SW 1271 (cell line): Measurements from ENCODE around the gene ZFHX2.
A peak's percentile ranks its signal among the peaks of the same experiment; 100 is the strongest.
"Not testable (repeated sequence)": the region's sequence is repeated elsewhere in the genome, so short reads cannot be mapped to it uniquely, and the experiment has no call there.

ENCODE experiments used
- DNase-seq, 2 experiments: peaks; one replicate each; lab custom pipeline; 2025; lab: John Stamatoyannopoulos, UW

ZFHX2 gene

DNA sequence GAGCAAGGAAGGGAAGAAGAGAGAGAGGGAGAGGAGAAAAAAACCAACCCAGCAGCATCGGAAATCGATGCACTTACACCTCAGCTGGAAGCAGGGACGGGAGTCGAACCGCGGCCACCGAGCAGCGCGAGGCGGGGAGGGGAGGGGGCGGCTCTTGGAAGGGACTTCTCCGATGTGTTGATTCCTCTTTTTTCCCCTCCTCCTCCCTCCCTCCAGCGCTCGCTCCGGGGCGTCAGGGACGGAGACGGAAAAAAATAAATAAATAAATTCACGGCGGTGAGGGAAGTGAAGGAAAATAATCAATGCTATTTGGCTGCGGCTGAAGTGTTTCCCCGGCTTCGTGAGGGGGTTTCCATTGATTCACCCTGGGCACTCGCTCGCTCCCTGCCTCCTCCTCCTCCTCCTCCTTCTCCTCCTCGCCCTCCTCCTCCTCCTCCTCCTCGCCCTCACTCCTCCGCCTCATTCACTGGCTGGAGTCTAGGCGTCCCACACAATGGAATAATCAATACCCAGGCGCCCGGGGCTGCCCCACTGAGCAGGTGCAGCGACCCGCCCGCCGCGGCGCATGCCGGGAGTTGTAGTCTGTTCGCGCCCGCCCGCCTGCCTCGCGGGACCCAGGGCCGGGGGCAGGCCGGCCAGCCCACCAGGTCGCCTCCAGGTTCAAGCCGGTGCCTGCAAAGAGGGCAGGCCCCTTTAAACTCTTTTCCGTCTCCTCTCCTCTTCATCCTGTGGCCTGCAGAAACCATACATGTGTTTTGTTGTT is at the start of gene ZFHX2:
TSS of gene ZFHX2 (minus strand) at position 500 of the 763 bp plus-strand sequence. CDS start 16,440 bp downstream, outside the sequence.
- peak; percentile 45 to 73 for DNase-seq

DNA sequence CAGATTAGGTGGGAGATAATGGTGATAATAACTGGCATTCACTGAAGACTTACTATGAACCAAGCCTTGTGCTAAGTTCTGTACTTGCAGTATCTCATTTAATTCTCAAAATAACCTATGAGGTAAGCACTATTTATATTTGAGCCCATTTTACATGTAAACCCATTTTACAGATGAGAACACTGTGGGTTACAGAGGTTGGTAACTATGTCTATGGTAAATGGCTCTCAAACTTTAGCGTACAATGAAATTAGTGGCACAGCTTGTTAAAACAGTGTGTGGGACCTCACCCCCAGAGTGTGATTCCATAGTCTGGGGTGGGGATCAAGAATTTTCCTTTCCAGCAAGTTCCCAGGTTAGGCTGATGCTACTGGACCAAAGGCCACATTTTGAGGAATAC is 49.2 kb upstream of the ZFHX2 start:
- DNase-seq: no peak

DNA sequence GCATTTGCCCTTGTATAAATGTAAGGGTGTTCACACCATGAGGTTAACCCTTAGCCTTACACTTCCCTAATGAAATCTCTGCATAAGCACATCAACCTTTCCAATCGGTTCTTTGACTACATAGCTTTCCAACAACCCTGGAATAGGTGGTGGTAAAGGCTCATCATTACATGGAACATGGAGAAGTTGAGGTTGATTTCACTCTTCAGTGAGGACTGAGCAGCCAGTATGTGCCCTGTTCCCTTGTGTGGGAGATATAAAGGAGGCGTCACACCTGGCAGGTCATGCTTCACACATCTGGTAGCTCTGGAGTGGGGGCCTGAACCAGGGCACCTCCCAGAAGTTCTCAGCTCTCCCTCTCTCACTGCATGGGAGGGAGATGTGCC is 48.8 kb upstream of the ZFHX2 start:
- no peak for DNase-seq

DNA sequence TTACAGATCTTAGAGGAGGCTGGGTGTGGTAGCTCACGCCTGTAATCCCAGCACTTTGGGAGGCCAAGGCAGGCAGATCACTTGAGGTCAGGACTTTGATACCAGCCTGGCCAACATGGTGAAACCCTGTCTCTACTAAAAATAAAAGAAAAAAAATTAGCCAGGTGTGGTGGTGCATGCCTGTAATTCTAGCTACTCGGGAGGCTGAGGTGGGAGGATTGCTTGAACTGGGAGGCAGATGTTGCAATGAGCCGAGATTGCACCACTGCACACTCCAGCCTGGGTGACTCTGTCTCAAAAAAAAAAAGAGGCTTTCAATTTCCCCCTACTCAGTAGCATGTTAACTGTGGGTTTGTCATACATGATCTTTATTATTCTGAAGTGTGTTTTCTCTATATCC is 42.6 kb upstream of the ZFHX2 start:
- DNase-seq: not testable (repeated sequence)

DNA sequence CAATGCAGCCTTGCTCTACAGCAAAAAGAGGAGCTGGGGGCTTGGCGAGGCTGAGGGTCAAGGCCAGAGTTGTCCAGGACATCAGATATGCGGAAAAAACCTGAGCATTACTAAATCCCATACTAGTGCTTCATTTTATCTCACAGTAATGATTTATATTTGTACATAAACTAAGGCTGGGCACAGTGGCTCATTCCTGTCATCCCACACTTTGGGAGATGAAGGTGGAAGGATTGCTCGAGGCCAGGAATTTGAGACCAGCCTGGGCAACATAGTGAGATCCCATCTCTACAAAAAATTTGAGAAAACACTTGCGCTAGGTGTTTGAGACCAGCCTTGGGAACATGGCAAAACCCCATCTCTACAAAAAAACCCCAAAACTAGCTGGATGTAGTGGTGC is 38.6 kb upstream of the ZFHX2 start:
- DNase-seq: no peak

DNA sequence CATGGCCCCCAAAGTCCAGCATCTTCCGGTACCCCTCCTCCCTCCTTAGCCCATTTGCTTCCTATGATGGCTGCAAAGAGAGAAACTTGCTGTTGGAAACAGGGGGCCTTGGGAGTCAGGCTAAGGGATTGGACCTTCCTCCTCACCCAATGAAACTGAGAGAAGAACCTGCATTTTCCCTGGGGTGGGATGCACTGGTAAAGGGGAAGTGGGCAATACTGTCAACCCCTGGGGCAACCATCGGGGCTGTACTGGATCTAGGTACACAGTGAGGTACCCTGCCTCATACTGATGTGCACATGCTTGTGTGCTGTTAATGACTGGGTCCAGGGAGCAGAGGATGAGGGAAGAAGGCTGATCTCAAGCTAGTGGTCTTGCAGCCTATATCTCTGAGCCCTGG is 38.0 kb upstream of the ZFHX2 start:
- no peak for DNase-seq

DNA sequence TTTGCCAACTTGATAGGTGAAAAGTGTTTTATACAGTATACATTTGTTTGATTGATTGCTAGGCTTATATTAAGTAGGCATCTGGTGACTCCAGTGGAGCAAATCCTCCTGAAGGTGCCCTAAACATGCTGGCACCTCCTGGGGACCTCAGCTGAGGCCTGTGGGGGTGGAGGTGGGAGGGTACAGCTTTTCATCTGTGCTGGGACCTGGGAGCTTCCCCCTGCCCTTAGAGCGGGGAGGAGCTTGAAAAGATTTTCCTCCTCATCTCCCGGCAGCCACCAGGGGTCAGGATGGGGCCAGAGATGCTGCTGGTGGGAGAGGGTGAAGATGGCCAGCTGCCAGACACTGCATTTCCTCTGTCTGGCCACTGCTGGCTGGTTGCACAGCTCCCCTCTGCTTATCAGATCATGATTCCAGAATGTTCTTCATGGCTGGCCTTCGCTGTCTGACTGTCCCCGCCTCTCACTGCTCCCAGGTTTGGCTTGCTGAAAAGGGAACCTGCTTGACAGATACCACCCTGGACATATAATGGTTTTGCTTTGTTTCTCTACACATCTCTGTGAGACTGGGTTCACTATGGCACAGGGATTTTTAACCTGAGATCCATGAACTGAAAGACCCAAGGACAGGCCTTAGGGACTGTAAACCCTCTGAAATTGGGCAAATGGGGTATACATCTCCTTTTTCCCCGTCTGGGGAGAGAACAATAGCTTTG is 37.5 kb upstream of the ZFHX2 start:
- peak; percentile 69 to 84 for DNase-seq

DNA sequence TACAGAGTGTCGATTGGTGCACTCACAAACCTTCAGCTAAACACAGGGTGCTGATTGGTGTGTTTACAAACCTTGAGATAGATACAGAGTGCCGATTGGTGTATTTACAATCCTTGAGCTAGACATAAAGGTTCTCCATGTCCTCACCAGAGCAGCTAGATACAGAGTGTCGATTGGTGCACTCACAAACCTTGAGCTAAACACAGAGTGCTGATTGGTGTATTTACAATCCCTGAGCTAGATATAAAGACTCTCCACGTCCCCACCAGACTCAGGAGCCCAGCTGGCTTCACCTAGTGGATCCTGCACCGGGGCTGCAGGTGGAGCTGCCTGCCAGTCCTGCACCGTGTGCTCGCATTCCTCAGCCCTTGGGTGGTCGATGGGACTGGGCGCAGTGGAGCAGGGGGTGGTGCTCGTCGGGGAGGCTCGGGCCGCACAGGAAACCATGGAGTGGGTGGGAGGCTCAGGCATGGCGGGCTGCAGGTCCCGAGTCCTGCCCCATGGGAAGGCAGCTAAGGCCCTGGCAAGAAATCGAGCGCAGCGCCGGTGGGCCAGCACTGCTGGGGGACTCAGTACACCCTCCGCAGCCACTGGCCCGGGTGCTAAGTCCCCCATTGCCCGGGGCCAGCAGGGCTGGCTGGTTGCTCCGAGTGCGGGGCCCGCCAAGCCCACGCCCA is 33.1 kb upstream of the ZFHX2 start:
- not testable (repeated sequence) for DNase-seq

DNA sequence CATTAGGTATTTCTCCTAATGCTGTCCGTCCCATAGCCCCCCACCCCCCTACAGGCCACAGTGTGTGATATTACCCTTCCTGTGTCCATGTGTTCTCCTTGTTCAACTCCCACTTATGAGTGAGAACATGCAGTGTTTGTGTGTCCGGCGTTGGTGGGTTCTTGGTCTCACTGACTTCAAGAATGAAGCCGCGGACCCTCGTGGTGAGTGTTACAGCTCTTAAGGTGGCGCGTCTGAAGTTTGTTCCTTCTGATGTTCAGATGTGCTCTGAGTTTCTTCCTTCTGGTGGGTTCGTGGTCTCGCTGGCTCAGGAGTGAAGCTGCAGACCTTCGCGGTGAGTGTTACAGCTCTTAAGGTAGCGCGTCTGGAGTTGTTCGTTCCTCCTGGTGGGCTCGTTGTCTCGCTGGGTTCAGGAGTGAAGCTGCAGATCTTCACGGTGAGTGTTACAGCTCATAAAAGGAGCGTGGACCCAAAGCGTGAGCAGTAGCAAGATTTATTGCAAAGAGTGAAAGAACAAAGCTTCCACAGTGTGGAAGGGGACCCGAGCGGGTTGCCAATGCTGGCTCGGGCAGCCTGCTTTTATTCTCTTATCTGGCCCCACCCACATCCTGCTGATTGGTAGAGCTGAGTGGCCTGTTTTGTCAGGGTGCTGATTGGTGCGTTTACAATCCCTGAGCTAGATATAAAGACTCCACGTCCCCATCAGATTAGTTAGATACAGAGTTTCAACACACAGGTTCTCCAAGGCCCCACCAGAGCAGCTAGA is 32.4 kb upstream of the ZFHX2 start:
- not testable (repeated sequence) for DNase-seq

DNA sequence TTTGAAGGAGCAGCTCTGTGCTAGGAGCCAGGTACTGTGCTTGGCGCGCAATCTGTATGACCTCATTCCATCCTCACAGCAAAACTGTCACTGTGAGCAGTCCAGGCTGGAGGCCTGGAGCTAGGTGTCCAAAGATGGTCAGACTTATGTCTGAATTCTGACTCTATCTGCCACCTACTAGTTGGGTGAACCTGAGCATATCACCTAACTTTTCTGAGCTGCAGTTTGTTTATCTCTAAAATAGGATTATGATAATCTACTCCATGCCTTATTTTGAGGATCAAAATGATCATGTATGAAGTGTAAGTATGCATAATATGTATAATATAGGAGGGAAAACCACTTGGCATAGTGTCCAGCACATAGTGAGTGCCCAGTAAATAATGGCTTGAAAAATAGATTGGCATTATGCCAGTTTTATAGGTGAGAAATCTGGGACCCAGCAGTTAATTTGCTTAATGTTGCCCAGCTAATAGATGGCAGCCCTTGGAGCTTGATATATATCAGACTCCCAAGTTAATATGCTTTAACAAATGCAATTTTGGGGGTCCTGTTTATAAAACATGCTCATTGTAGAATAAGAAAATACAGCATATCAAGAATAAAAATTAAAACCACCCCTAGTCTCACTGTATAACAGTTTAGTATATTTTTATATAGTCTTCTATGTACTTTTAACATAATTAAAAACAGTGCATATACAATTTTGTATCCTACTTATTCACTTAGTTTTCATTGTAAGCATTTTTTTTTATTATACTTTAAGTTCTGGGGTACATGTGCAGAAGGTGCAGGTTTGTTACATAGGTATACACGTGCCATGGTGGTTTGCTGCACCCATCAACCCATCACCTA is 31.6 kb upstream of the ZFHX2 start:
- DNase-seq: no peak

DNA sequence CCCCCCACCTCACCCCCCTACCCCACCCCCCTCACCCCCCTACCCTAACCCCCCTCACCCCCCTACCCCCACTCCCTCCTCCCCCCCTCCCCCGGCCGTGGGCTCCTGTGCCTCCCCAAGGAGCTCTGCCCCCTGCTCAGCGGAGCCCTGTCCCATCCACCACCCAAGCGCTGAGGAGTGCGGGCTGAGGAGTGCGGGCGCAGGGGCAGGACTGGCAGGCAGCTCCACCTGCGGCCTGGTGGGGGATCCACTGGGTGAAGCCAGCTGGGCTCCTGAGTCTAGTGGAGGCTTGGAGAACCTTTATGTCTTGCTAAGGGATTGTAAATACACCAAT is 29.4 kb upstream of the ZFHX2 start:
- DNase-seq: no peak

DNA sequence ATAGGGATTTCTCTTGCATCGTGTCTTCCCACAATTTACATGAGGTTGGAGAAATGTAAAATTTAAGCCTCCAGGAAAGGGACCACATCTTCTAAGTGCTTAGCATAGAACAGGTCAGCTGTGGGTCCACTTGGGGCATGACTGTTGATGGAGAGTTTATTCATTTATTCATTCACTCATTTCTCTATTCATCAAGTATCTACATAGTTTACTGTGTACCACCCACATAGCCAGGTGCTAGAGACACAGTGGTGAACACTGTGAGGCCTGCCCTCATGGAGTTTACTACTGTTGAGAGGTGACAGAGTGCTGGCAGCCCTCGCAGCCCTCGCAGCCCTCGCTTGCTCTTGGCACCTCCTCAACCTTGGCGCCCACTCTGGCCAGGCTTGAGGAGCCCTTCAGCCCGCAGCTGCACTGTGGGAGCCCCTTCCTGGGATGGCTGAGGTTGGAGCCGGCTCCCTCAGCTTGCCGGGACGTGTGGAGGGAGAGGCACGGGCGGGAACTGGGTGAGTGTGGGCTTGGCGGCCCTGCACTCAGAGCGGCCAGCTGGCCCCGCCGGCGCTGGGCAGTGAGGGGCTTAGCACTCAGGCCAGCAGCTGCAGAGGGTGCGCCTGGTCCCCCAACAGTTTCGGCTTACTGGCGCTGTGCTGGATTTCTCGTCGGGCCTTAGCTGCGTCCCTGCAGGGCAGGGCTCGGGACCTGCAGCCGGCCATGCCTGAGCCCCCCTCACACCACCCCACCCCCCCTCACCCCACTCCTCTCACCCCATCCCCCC is 28.8 kb upstream of the ZFHX2 start:
- DNase-seq: no peak

DNA sequence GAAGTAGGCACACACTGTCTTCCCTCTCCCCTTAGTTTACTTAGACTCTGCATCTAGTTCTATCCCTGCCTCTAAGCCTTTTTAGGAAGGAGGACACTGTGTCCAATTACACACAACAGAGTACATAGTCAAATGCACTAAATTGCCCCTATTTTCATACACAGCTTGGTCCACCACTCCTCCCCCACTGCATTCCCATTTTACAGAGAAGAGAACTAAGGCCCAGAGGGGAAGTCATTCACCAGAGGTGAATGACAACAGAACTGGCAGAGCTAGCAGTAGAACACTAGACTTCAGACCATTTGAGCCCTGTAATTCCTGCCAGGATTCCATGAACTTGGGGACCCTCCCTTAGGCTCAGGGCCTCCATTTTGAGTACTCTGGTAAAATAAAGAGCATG is 28.2 kb upstream of the ZFHX2 start:
- no peak for DNase-seq

DNA sequence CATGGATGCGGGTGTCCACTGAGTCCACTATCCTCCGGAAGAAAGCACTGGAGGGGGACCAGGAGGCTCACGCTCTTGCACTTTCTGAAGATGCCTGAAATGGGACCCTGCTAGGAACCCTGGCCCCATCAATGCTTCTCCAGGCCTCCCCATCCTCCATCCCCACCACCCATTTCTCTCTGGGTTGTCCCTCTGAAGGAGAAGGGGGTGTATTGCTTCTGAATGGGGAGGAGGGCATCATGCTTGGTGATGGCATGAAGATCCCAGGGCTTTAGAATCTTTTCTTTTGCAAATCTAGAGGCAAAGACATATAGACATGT is 27.7 kb upstream of the ZFHX2 start:
- no peak for DNase-seq

DNA sequence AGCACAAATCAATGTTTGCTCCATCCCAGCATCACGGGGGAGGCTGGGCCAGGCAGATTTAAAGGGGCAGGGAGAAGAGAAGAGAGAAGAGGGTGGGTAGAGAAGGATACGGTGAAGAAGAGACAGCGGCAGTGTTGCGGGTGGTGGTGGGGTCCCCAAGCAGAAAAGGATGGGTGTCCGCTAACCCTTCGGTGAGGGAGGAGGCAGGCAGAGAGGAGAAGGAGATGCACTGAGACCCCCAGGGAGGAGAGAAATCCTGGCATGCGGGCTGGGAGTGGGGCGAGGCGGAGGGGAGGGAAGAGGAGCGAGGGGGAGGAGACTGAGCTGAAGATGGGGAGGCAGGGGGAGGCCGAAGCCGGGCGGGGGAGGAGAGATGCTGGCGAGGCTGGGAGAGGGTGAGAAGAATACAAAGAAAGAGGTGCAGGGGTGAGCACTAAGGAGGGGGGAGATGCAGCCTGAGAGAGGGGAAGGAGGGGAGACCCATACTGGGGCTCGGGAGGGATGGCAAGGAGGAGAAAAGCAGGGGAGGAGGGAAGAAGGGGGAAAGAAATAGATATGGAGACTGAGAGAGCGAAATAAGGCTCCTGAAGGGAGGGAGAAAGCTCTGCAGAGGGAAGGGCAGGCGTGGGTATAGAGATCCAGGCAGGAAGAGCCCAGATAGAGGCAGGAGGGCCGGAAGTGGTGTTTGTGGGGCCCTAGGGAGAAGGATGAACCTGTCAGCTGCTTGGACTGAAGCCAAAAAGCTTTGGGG is 27.2 kb upstream of the ZFHX2 start, which contains the start of gene JPH4:
TSS of gene JPH4 (minus strand) at position 231 of the 751 bp plus-strand sequence. CDS start 1,337 bp downstream, outside the sequence.
- no peak for DNase-seq

DNA sequence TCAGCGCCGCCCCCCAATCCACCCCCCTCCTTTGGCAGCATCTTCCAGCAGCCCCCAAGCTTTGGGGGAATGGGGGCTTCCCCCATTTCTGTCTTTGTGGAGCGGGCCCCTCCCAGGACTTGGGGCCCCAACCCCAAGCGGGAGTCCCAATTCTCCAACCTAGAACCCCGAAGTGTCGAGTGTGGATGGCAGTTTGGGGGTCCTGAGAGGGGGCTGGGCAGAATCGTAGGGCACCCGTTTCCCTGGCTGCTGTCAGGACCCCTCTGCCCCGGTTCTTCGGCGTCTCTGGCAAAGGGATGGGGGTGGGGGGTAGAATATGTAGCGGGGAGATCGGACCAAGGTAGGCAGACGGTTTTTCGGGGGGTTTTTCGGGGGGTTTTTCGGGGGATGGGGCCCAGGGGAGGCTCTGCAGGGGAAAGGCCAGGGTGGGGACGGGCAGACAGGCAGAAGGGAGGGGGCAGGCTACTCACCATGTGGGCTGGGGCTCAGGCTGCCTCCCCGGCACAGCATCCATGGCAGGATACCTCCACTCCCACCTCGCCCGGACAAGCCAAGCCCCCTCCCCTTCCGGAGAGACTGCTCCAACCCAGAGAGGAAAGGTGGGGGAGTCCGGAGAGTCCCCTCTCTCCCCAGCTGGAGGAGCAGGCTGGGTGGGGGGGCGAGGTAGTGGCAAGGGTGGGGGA is 26.3 kb upstream of the ZFHX2 start:
- no peak for DNase-seq

DNA sequence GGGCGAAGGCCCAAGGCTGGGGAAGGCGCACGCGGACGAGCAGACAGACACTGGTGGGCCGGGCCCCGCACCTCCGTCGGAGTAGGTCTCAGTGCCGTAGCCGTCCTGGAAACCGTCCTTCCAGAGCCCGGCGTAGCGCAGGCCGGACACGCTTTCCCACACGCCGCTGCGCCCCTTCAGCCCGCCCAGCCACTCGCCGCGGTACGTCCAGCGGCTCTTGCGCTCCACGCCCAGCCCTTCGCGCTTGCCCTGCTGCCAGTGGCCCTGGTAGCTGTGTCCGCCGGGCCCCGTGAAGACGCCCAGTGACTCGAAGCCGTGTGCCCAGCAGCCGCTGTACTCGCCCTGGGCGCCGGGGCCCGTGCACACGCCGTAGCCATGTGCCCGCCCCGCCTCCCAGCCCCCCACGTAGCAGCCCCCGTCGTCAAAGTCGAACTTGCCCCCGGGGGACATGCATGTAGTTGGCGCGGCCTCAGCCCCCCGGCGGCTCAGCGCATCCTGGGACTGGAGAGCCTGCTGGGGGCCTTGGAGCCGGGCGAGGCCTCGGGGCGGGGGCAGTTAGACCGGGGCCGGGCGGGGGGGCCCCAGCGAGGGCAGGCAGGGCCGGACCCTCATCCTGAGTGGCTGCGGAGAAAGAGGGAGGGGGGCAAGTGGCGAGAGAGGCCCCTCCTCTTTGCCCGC is 25.6 kb upstream of the ZFHX2 start:
- no peak for DNase-seq

DNA sequence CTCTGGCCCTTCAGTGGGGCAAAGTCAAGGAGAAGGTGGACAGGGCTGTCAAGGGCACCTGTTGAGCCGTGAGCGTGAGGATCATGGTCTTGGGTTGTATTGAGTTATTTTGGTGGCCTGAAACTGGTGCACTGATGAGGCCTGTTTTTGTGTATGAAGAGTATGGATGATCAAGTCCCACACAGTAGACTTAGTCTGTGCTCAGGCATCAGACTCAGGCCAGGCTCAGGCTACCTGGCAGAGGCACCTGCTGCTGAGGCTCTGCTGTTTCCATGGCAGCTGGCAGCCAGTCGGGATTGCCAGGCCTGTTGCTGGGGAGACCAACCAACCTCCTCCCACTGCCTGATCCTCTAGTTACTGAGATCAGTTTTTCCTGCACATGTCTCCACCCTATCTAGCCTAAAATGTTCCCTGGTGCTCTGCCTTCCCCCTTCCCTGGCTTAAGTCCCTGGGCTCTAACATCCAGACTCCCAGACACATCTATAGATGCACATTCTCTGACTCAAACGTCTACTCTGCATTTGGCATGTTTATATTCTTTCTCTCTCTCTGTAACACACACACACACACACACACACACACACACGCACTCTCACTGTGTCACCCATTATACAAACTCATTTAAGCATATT is 21.9 kb upstream of the ZFHX2 start:
- DNase-seq: no peak
